Progenitor cell of endocrine pancreas (in vitro differentiated cells): ENCODE data around the gene COL12A1. TPM values are rescaled to one million over a fixed set of nuclear protein-coding genes. Genes with fewer than 3 reads are reported as not detected.

Source experiments
- DNase-seq: peaks from one replicate; pipeline ENCODE4 v3.0.0; 2021; ENCODE audit warnings: low spot score; ENCODE audit not compliant: unreplicated experiment
- H3K27ac Mint-ChIP-seq: 2 replicates; pipeline ENCODE4 v1.8.0; 2021; ENCODE audit warnings: mild to moderate bottlenecking, moderate library complexity, mixed read lengths
- H3K27me3 Mint-ChIP-seq: 2 replicates; pipeline ENCODE4 v1.8.0; 2021; ENCODE audit warnings: mixed read lengths
- H3K36me3 Mint-ChIP-seq: 2 replicates; pipeline ENCODE4 v1.8.0; 2022; ENCODE audit warnings: mixed read lengths; ENCODE audit not compliant: insufficient read depth
- H3K4me1 Mint-ChIP-seq: 2 replicates; pipeline ENCODE4 v1.8.0; 2021; ENCODE audit warnings: low read depth, mixed read lengths
- H3K4me3 Mint-ChIP-seq: 2 replicates; pipeline ENCODE4 v1.8.0; 2021; ENCODE audit warnings: low read depth, mild to moderate bottlenecking, moderate library complexity, mixed read lengths
- H3K9me3 Mint-ChIP-seq: 2 replicates; pipeline ENCODE4 v1.8.0; 2021; ENCODE audit warnings: low read depth, mixed read lengths
- CTCF ChIP-seq: fragments of 200-600 bp; sonication (generic); IDR thresholded peaks from one replicate; pipeline ENCODE4 v1.5.0; 2021; ENCODE audit warnings: antibody characterized with exemption, mild to moderate bottlenecking; ENCODE audit not compliant: unreplicated experiment
- total RNA-seq: library from RNA; stranded (reverse); gene quantifications from 2 replicates; pipeline ENCODE4 v1.2.1, GENCODE V29; 2021

COL12A1 gene
- total RNA-seq, 1 donor from 2014 or later: 2.0 TPM

DNA sequence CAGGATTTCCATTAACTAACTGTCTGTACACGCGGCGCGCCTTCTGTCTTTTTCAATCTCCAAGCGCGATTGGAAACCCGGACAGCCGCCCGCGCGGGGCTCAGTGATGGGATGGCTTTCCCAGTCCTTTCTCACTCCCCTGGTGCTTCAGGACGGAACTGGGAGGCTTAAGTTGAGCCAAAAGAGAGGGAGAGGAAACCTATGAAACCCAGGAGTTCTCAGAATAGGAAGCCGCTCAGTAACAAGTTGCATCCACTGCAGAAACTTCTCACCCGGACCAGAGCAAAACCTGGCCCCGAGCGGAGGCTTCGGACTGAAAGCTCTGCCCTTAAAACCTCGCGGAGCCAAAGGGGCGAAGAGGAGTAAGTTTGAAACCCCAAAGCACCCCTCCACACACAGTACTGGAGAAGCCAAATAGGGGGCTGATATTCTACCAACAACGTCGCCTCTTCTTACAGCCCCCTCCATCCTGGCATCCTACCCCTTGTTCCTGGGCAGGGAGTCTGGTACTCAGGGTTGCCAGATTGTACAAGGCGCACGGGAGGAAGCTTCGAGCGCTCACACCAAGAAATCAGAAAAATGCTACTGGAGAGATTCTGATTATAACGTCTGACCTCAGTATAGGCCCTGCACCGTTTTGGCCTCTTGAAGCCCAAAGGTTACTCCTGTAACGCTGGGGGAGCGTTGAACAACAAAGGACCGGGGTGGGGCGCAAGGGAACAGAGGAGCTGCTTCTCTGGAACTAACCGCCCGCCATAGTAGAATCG, 906 bp upstream of the COL12A1 start:
- Mint-ChIP-seq H3K9me3 (no peaks in the 10 kb centered on the region), H3K4me1 (peaks cover 46% of the 10 kb centered on the region), H3K4me3 (peak overlapping the region; percentile 64), H3K27me3 (peaks cover 74% of the 10 kb centered on the region), H3K36me3 (no peaks in the 10 kb centered on the region), H3K27ac (no peak overlapping the region)
- no peak for DNase-seq
- TF ChIP-seq CTCF: no peak

DNA sequence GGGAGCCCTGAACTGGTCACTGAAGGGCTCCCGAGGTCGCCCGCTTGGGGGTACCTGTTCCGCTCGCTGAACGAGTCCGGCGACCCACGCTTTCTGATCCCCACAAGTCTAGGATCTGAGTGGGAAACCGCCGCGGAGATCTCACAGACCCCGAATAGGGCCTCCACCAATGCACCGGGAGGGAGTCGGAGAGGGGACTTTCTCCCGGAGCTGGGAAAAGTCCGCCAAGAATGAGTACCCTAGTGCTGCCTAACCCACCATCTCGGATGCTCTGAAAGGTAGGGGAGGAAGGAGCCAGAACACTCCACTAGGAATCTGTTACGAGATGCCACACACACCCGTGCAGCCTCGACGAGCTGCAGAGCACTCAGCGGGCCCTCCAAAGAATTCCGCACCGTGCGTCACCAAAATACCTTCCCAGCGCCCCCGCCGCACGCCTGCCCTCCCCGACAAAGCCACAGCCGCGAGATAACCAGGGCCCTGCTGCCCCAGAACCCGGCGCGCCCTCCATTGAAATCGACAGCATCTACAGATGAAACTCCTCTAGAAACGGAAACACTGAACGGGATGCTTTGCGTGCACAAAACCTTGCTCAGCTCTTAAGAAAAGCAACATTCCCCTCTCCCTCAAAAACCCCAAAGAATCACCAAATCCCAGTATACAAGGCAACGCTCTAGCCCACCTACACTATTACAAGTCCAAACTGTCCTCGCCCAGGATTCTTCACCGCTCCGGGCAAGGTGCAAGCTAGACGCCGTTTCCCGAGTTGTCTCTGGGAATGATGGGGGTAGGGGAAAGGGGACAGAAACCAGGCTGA, 686 bp downstream of the COL12A1 start:
- H3K4me1 Mint-ChIP-seq: peaks cover 41% of the 10 kb centered on the region
- peaks cover 84% of the 10 kb centered on the region for H3K27me3 Mint-ChIP-seq
- no peaks in the 10 kb centered on the region for H3K36me3 Mint-ChIP-seq
- no peak for TF ChIP-seq CTCF
- peak overlapping the region; percentile 23 for H3K27ac Mint-ChIP-seq
- H3K4me3 Mint-ChIP-seq: peak overlapping the region; percentile 67
- no peaks in the 10 kb centered on the region for H3K9me3 Mint-ChIP-seq
- DNase-seq: no peak

DNA sequence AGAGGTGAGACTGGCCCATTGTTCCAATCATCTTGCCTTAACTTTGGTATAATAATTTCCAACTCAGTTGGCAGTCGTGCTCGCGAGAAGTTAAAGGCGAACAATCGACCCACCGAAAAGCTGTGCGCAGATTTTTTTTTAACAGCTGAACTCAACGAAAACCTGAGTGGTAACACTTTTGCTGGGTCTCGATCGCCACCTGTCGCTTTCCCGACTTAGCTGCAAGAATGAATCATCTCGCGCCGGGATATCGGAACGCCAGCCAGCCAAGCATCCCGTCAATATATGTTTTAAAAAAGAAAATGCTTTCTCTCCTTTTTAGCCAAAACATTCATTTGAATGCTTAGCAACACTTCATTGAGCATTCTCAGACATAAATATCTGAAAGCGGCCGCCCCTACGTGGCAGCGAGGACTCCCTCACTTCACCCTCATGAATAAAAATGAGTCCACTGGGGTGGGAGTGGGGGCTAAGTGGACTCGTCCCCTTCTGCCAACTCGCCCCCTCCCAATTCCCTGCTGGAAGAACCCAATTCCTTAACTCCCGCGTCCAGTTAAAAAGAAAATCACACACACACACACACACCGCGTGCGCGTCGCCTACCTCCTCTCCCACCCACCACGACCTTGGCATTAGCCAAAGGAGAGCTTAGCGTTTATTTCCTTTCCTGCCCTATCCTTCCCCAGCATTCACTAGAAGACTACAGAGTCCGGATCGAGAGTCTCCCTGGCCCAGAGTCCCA, 1.5 kb downstream of the COL12A1 start:
- H3K4me1 Mint-ChIP-seq: peaks cover 35% of the 10 kb centered on the region
- DNase-seq: peak; percentile 55

GRCh38 chr6:75203721-75204120, 2.1 kb downstream of the COL12A1 start:
- no peak for DNase-seq
- Mint-ChIP-seq H3K4me1 (peaks cover 30% of the 10 kb centered on the region), H3K27me3 (peaks cover 83% of the 10 kb centered on the region), H3K27ac (no peak overlapping the region), H3K4me3 (no peak overlapping the region), H3K36me3 (no peaks in the 10 kb centered on the region), H3K9me3 (no peaks in the 10 kb centered on the region)
- TF ChIP-seq CTCF: no peak

More for the DNA sequence above, 1.5 kb downstream of the COL12A1 start:
- Mint-ChIP-seq H3K4me3 (peak overlapping the region; percentile 67), H3K27ac (no peak overlapping the region), H3K36me3 (no peaks in the 10 kb centered on the region), H3K27me3 (peaks cover 88% of the 10 kb centered on the region), H3K9me3 (no peaks in the 10 kb centered on the region)
- peak; percentile 84 for TF ChIP-seq CTCF

GRCh38 chr6:75202676-75203131, 3.1 kb downstream of the COL12A1 start:
- H3K27me3 Mint-ChIP-seq: peaks cover 73% of the 10 kb centered on the region
- no peak for DNase-seq
- peak overlapping the region; percentile 78 for H3K4me3 Mint-ChIP-seq
- TF ChIP-seq CTCF: no peak
- H3K9me3 Mint-ChIP-seq: no peaks in the 10 kb centered on the region
- no peak overlapping the region for H3K27ac Mint-ChIP-seq
- no peaks in the 10 kb centered on the region for H3K36me3 Mint-ChIP-seq
- H3K4me1 Mint-ChIP-seq: peaks cover 30% of the 10 kb centered on the region
